ENCODE results near the gene SLC7A10.

Gene SLC7A10

GRCh38 chr19:33225458-33225926 is at the start of gene SLC7A10:
Gene SLC7A10 (minus strand): TSS chr19:33225850. CDS start chr19:33225703, 147 bp downstream.
- in situ Hi-C loops (cut with MboI; ENCODE audit: low sequenced_read_pairs) = loop anchor here (25.0 kb wide), 1 partner anchor 537 kb away; no protein-coding TSS in a partner anchor

GRCh38 chr19:33274663-33275558 is 49.3 kb upstream of the SLC7A10 start:
- in situ Hi-C loops (cut with MboI; ENCODE audit: low sequenced_read_pairs) = no loop called here

GRCh38 chr19:33273881-33274662 is 48.4 kb upstream of the SLC7A10 start:
- in situ Hi-C loops (cut with MboI; ENCODE audit: low sequenced_read_pairs) = no loop called here

- in situ Hi-C loops (cut with MboI; ENCODE audit: low sequenced_read_pairs) = no loop called here
Measured at GRCh38 chr19:33273065-33273736, 47.6 kb upstream of the SLC7A10 start.

- in situ Hi-C loops (cut with MboI; ENCODE audit: low sequenced_read_pairs) = no loop called here
Measured at GRCh38 chr19:33271246-33272021, 45.8 kb upstream of the SLC7A10 start.

GRCh38 chr19:33270769-33271168 is 45.1 kb upstream of the SLC7A10 start:
- in situ Hi-C loops (cut with MboI; ENCODE audit: low sequenced_read_pairs) = no loop called here

- in situ Hi-C loops (cut with MboI; ENCODE audit: low sequenced_read_pairs) = no loop called here
Measured at GRCh38 chr19:33269016-33269415, 43.4 kb upstream of the SLC7A10 start.

- in situ Hi-C loops (cut with MboI; ENCODE audit: low sequenced_read_pairs) = no loop called here
Measured at GRCh38 chr19:33268162-33268991, 42.7 kb upstream of the SLC7A10 start.

- in situ Hi-C loops (cut with MboI; ENCODE audit: low sequenced_read_pairs) = no loop called here
Measured at GRCh38 chr19:33267706-33268105, 42.1 kb upstream of the SLC7A10 start.

GRCh38 chr19:33266974-33267484 is 41.4 kb upstream of the SLC7A10 start:
- in situ Hi-C loops (cut with MboI; ENCODE audit: low sequenced_read_pairs) = no loop called here

- in situ Hi-C loops (cut with MboI; ENCODE audit: low sequenced_read_pairs) = no loop called here
Measured at GRCh38 chr19:33264881-33265445, 39.3 kb upstream of the SLC7A10 start.

GRCh38 chr19:33263325-33264023 is 37.8 kb upstream of the SLC7A10 start:
- in situ Hi-C loops (cut with MboI; ENCODE audit: low sequenced_read_pairs) = no loop called here

- in situ Hi-C loops (cut with MboI; ENCODE audit: low sequenced_read_pairs) = no loop called here
Measured at GRCh38 chr19:33261511-33262189, 36.0 kb upstream of the SLC7A10 start.

- in situ Hi-C loops (cut with MboI; ENCODE audit: low sequenced_read_pairs) = no loop called here
Measured at GRCh38 chr19:33260628-33261418, 35.2 kb upstream of the SLC7A10 start.

GRCh38 chr19:33259539-33259938 is 33.9 kb upstream of the SLC7A10 start:
- in situ Hi-C loops (cut with MboI; ENCODE audit: low sequenced_read_pairs) = no loop called here

- in situ Hi-C loops (cut with MboI; ENCODE audit: low sequenced_read_pairs) = no loop called here
Measured at GRCh38 chr19:33257828-33258227, 32.2 kb upstream of the SLC7A10 start.

GRCh38 chr19:33256261-33256660 is 30.6 kb upstream of the SLC7A10 start:
- in situ Hi-C loops (cut with MboI; ENCODE audit: low sequenced_read_pairs) = no loop called here
